Progenitor cell of endocrine pancreas (in vitro differentiated cells): ENCODE data around the gene IL5. TPM values are rescaled to one million over a fixed set of nuclear protein-coding genes. Genes with fewer than 3 reads are reported as not detected.
"Not testable (repeated sequence)": the region's sequence is repeated elsewhere in the genome, so short reads cannot be mapped to it uniquely, and the experiment has no call there.

ENCODE experiments used
- DNase-seq: peaks from one replicate; pipeline ENCODE4 v3.0.0; 2021; ENCODE audit warnings: low spot score; ENCODE audit not compliant: unreplicated experiment
- H3K27ac Mint-ChIP-seq: 2 replicates; pipeline ENCODE4 v1.8.0; 2021; ENCODE audit warnings: mild to moderate bottlenecking, moderate library complexity, mixed read lengths
- H3K27me3 Mint-ChIP-seq: 2 replicates; pipeline ENCODE4 v1.8.0; 2021; ENCODE audit warnings: mixed read lengths
- H3K36me3 Mint-ChIP-seq: 2 replicates; pipeline ENCODE4 v1.8.0; 2022; ENCODE audit warnings: mixed read lengths; ENCODE audit not compliant: insufficient read depth
- H3K4me1 Mint-ChIP-seq: 2 replicates; pipeline ENCODE4 v1.8.0; 2021; ENCODE audit warnings: low read depth, mixed read lengths
- H3K4me3 Mint-ChIP-seq: 2 replicates; pipeline ENCODE4 v1.8.0; 2021; ENCODE audit warnings: low read depth, mild to moderate bottlenecking, moderate library complexity, mixed read lengths
- H3K9me3 Mint-ChIP-seq: 2 replicates; pipeline ENCODE4 v1.8.0; 2021; ENCODE audit warnings: low read depth, mixed read lengths
- CTCF ChIP-seq: fragments of 200-600 bp; sonication (generic); IDR thresholded peaks from one replicate; pipeline ENCODE4 v1.5.0; 2021; ENCODE audit warnings: antibody characterized with exemption, mild to moderate bottlenecking; ENCODE audit not compliant: unreplicated experiment
- long read RNA-seq: library from polyadenylated mRNA; unstranded; transcript quantifications from one replicate; pipeline ENCODE4 v2.0.0, GENCODE V29; 2020
- total RNA-seq: library from RNA; stranded (reverse); gene quantifications from 2 replicates; pipeline ENCODE4 v1.2.1, GENCODE V29; 2021

The IL5 gene
- not detected in 2 replicates for total RNA-seq
- long read RNA-seq = 0 reads

- Mint-ChIP-seq H3K36me3 (no peaks in the 10 kb centered on the region), H3K4me1 (no peaks in the 10 kb centered on the region)
- DNase-seq = no peak
These were observed at the start of gene IL5 for GRCh38 chr5:132543472-132544201. TSS of gene IL5 (minus strand) at chr5:132543522. CDS start at chr5:132543478, 44 bp downstream.

DNA sequence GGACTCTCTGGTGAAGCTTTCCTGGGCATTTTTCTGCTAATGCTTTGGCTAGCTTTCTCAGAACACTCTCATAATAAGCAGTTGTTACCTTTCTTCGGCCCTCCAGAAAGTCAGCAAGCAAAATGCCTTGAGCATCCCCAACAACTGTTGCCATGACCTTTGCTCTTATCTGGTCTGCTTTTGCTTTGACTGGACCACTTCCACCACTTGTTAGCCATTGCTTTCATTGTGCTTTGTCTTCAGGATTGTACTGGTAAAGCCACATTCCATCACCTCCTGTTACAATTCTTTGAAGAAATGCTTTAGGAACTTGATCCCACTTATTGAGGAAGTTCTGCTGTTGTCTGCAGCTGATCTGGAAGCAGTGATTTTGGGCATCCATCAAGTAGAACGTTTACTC lies 49.2 kb upstream of the IL5 start:
- Mint-ChIP-seq H3K27ac (no peak overlapping the region), H3K36me3 (peaks cover 27% of the 10 kb centered on the region), H3K4me3 (no peak overlapping the region), H3K9me3 (no peaks in the 10 kb centered on the region), H3K4me1 (peaks cover 3% of the 10 kb centered on the region), H3K27me3 (no peaks in the 10 kb centered on the region)
- DNase-seq = no peak
- no peak for TF ChIP-seq CTCF

More at GRCh38 chr5:132543472-132544201, at the start of gene IL5:
- H3K27me3 Mint-ChIP-seq = peaks cover 15% of the 10 kb centered on the region
- H3K27ac Mint-ChIP-seq = no peak within 1 kb of the TSS
- H3K4me3 Mint-ChIP-seq = no peak within 1 kb of the TSS
- no peak for TF ChIP-seq CTCF
- no peaks in the 10 kb centered on the region for H3K9me3 Mint-ChIP-seq

GRCh38 chr5:132591145-132591544 lies 47.8 kb upstream of the IL5 start:
- Mint-ChIP-seq H3K27me3 (no peaks in the 10 kb centered on the region), H3K4me1 (peaks cover 3% of the 10 kb centered on the region), H3K36me3 (peaks cover 22% of the 10 kb centered on the region), H3K4me3 (no peak overlapping the region), H3K27ac (no peak overlapping the region), H3K9me3 (no peaks in the 10 kb centered on the region)
- no peak for DNase-seq
- no peak for TF ChIP-seq CTCF

- no peaks in the 10 kb centered on the region for H3K27me3 Mint-ChIP-seq
- H3K4me3 Mint-ChIP-seq = no peak overlapping the region
- no peak for TF ChIP-seq CTCF
- peaks cover 26% of the 10 kb centered on the region for H3K36me3 Mint-ChIP-seq
- no peak for DNase-seq
- H3K9me3 Mint-ChIP-seq = no peaks in the 10 kb centered on the region
- H3K4me1 Mint-ChIP-seq = peaks cover 3% of the 10 kb centered on the region
- no peak overlapping the region for H3K27ac Mint-ChIP-seq
These were observed 46.1 kb upstream of the IL5 start for GRCh38 chr5:132589467-132589866.

GRCh38 chr5:132586063-132586462 lies 42.7 kb upstream of the IL5 start:
- Mint-ChIP-seq H3K36me3 (peaks cover 38% of the 10 kb centered on the region), H3K9me3 (no peaks in the 10 kb centered on the region), H3K4me1 (no peaks in the 10 kb centered on the region), H3K27me3 (no peaks in the 10 kb centered on the region), H3K4me3 (no peak overlapping the region), H3K27ac (no peak overlapping the region)
- DNase-seq = no peak
- TF ChIP-seq CTCF = no peak

DNA sequence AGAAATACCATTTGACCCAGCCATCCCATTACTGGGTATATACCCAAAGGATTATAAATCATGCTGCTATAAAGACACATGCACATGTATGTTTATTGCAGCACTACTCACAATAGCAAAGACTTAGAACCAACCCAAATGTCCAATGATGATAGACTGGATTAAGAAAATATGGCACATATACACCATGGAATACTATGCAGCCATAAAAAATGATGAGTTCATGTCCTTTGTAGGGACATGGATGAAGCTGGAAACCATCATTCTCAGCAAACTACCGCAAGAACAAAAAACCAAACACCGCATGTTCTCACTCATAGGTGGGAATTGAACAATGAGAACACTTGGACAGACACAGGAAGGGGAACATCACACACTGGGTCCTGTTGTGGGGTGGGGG lies 41.2 kb upstream of the IL5 start:
- not testable (repeated sequence) for H3K9me3 Mint-ChIP-seq, H3K27ac Mint-ChIP-seq, H3K4me3 Mint-ChIP-seq, H3K27me3 Mint-ChIP-seq, H3K4me1 Mint-ChIP-seq, DNase-seq
- peaks cover 34% of the 10 kb centered on the region for H3K36me3 Mint-ChIP-seq
